Muscle layer of colon (tissue), 2 donors: ENCODE results near the gene CYP26B1.

ENCODE experiments used
- H3K27ac ChIP-seq: one replicate; pipeline ENCODE4 v1.7.0; 2013; ENCODE audit warnings: low read depth, mild to moderate bottlenecking, low read length, moderate library complexity
- H3K27me3 ChIP-seq, 2 donors: one replicate each; pipeline ENCODE4 v1.7.0; 2013; ENCODE audit warnings: low read length in 2 of 2, mild to moderate bottlenecking in 2 of 2; ENCODE audit not compliant: insufficient read depth in 2 of 2, control insufficient read depth in 1 of 2
- H3K36me3 ChIP-seq: one replicate; pipeline ENCODE4 v1.7.0; 2013; ENCODE audit warnings: mild to moderate bottlenecking, low read length; ENCODE audit not compliant: insufficient read depth
- H3K4me1 ChIP-seq: one replicate; pipeline ENCODE4 v1.7.0; 2013; ENCODE audit warnings: mild to moderate bottlenecking, low read length; ENCODE audit not compliant: insufficient read depth
- H3K4me3 ChIP-seq, 2 donors: one replicate each; pipeline ENCODE4 v1.7.0; 2013; ENCODE audit warnings: low read length in 2 of 2, low read depth in 1 of 2, mild to moderate bottlenecking in 1 of 2, moderate library complexity in 1 of 2
- H3K9ac ChIP-seq: one replicate; pipeline ENCODE4 v1.7.0; 2013; ENCODE audit warnings: low read length
- H3K9me3 ChIP-seq: one replicate; pipeline ENCODE4 v1.7.0; 2013; ENCODE audit warnings: mild to moderate bottlenecking, low read length
- donor health status: abdominal sarcoma.
- donor health status: Adenocarcinoma of cecum.

The CYP26B1 gene

DNA sequence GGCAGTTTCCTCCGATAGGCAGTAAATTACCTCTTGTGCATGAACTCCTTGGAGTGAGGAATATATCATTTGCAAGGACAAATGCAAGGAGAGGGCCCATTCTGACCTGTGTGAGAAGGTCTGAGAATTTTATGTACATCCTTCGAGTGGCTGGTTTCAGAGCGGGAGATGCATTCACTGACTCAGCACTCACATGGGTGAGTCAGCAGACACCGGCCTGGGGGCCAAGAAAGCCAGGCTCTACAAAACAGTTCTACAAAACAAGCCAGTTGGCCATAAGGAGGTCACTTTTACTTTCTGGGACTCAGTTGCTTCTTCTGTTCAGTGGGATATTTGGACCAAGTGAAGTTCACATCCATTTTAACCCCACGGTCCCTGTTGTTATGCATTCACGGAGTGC lies 35.3 kb downstream of the CYP26B1 start:
- Histone ChIP-seq H3K4me1 (no peaks in the 10 kb centered on the region), H3K27ac (no peak overlapping the region), H3K36me3 (no peaks in the 10 kb centered on the region)

DNA sequence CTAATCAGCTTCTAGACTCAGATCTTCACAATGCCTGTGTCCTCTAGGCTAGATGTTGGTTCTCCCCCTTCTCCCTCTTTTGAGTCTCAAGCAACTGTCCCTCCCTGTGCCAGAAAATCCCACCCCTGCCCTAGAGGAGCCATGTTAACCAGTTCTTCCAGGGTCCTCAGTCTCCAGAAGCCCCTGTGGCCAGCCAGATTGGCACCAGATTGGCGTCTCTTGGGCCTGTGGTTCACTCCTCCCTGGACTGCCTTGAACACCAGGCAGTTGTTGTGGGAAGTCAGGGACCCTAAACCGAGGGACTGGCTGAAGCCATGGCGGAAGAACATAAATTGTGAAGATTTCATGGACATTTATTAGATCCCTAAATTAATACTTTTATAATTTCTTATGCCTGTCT lies 36.6 kb downstream of the CYP26B1 start:
- Histone ChIP-seq H3K9ac (no peak overlapping the region), H3K36me3 (no peaks in the 10 kb centered on the region), H3K27ac (no peak overlapping the region), H3K9me3 (no peaks in the 10 kb centered on the region), H3K27me3 (no peaks in the 10 kb centered on the region), H3K4me3 (no peak overlapping the region), H3K4me1 (no peaks in the 10 kb centered on the region)

More for the DNA sequence above, 35.3 kb downstream of the CYP26B1 start:
- Histone ChIP-seq H3K27me3 (no peaks in the 10 kb centered on the region), H3K9ac (no peak overlapping the region), H3K4me3 (no peak overlapping the region), H3K9me3 (no peaks in the 10 kb centered on the region)

DNA sequence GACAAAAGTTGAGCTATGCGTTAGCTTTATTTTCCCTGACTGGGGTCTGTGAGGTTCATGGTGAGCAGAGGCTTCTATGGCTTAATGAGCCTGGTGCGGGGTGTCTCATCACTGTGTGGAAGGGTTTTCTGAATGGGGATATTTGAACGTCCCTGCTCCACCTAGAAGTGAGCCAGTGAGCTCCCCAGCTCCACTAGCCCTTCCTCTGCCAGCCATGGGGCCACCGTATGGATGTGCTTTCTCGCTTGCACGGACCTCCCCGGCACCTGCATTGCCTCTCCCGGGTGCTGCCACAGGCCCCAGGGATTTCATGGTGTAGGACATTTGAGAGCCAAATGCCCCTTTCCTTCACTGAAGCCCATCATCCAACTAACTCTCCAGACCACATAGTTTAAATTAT lies 37.8 kb downstream of the CYP26B1 start:
- H3K36me3 ChIP-seq: no peaks in the 10 kb centered on the region
- no peaks in the 10 kb centered on the region for H3K27me3 ChIP-seq
- H3K9me3 ChIP-seq: no peaks in the 10 kb centered on the region
- H3K4me1 ChIP-seq: no peaks in the 10 kb centered on the region
- H3K27ac ChIP-seq: no peak overlapping the region
- H3K4me3 ChIP-seq: no peak overlapping the region
- no peak overlapping the region for H3K9ac ChIP-seq

DNA sequence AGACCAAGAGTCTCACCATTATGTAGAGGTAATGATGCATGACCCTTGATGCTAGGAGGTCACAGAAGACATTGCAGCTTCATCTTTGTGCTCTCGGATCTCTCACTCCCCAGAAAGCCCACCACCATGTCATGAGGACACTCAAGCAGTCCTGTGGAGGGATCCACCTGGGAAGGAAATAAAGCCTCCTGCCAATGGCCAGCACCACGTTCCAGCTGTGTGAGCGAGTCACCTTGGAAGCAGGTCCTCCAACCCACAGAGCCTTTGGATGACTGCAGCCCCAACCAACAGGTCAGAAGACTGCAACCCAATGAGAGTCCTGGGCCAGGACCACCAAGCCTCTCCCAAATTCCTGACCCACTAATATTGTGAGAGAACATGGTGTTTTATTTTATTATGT lies 38.4 kb downstream of the CYP26B1 start:
- no peak overlapping the region for H3K27ac ChIP-seq
- H3K36me3 ChIP-seq: no peaks in the 10 kb centered on the region
- no peaks in the 10 kb centered on the region for H3K4me1 ChIP-seq
- no peak overlapping the region for H3K9ac ChIP-seq
- H3K9me3 ChIP-seq: no peaks in the 10 kb centered on the region
- no peak overlapping the region for H3K4me3 ChIP-seq
- H3K27me3 ChIP-seq: no peaks in the 10 kb centered on the region

DNA sequence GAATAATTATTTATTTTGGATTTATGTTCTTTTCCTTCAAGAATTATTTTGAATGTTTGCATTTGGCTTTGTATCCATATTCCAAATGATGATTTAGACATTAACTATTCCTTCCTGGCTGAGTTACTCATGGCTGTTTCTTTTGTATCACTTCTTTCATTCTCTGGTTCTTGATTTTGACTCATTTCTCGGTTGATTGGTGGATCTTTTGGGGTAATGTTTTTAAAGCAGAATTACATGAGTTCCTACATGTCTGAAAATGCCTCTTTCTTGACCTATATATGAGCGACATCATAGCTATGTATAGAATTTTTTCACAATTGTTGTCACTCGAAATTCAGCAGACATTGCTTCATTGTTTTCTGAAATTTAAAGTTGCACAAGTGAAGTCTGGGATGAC lies 39.5 kb downstream of the CYP26B1 start:
- H3K9ac ChIP-seq: no peak overlapping the region
- H3K36me3 ChIP-seq: no peaks in the 10 kb centered on the region
- H3K4me1 ChIP-seq: no peaks in the 10 kb centered on the region

DNA sequence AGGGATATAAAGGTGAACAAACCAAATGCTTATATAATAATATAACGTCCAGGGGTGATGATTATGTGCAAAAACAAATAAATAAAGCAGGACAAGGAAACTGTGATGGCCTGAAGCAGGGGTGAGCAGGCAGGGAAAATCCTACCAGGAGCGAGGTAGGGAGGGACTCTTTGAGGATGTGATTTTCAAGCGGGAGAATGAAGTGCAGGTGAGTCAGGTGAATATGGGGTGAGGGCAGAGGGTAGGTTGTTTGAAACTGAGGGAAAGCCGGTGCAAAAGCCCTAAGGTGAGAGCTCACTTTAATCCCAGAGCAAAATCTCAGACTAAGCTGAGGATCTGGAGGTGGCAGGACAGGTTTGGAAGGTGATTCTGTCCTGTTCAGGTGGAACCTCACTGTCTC lies 40.7 kb downstream of the CYP26B1 start:
- Histone ChIP-seq H3K4me3 (no peak overlapping the region), H3K9me3 (no peaks in the 10 kb centered on the region), H3K27me3 (no peaks in the 10 kb centered on the region), H3K4me1 (no peaks in the 10 kb centered on the region), H3K9ac (no peak overlapping the region), H3K36me3 (no peaks in the 10 kb centered on the region), H3K27ac (no peak overlapping the region)

More for the DNA sequence above, 39.5 kb downstream of the CYP26B1 start:
- Histone ChIP-seq H3K4me3 (no peak overlapping the region), H3K27ac (no peak overlapping the region), H3K27me3 (no peaks in the 10 kb centered on the region), H3K9me3 (no peaks in the 10 kb centered on the region)

DNA sequence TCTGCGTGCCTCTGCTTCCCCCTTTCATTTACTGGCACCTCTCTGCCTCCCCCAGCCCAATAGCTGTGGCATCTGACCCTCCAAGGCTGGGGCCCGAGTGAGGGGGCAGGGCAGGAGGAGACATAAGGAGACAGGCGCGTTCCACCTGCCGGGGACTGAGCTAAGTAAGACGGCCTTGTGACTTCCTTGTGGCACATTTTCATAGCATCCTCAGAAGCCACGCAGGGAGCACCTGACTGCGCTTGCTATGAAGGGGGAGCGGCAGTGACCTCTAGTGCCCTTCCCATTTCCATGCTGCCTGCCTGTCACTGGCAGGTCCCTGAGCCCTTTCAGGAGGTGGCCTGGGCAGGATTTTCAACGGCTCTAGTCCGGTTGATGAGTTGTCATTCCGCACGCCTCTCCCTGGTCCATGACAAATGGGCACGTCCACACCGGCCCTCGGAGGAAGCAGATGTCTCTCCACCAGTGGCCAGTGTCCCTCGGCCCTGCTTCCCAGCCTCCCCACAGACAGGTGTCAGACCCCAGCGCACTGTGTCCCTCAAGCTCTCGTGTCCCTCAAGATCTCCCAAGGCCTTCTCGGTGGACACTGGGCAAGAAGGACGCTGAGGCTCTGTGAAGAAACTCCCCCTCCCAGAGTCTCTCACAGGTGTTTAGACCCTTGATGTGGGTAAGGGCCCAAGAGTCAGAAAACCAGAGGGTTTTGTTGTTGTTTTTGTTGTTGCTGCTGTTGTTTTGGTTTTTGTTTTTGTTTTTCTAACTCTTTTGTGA lies 42.7 kb downstream of the CYP26B1 start:
- H3K27ac ChIP-seq: no peak overlapping the region
- no peaks in the 10 kb centered on the region for H3K4me1 ChIP-seq

DNA sequence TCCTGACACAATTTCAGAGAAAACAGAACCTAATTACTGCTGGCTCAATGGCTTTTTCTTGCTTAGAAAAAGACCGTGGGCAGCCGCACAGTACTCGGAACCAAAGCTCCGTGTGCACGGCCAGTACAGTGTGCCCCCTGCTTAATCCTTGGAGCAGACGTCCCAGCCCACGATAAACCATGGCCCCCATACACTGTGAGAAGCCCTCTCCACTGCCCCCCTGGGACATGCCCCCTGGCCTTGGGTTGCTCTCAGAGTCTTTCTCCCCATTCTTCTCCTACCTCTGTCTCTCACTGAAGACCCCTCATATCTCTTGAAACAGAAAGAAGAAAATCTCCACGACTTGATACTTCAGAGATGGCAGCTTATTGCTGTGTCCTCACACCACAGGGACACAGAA lies 44.0 kb downstream of the CYP26B1 start:
- H3K9me3 ChIP-seq: no peaks in the 10 kb centered on the region
- no peak overlapping the region for H3K27ac ChIP-seq
- no peaks in the 10 kb centered on the region for H3K36me3 ChIP-seq
- no peaks in the 10 kb centered on the region for H3K4me1 ChIP-seq
- H3K9ac ChIP-seq: no peak overlapping the region
- no peak overlapping the region for H3K4me3 ChIP-seq
- no peaks in the 10 kb centered on the region for H3K27me3 ChIP-seq

More for the DNA sequence above, 42.7 kb downstream of the CYP26B1 start:
- no peaks in the 10 kb centered on the region for H3K36me3 ChIP-seq
- H3K27me3 ChIP-seq: no peaks in the 10 kb centered on the region
- no peak overlapping the region for H3K4me3 ChIP-seq
- no peak overlapping the region for H3K9ac ChIP-seq
- no peaks in the 10 kb centered on the region for H3K9me3 ChIP-seq

DNA sequence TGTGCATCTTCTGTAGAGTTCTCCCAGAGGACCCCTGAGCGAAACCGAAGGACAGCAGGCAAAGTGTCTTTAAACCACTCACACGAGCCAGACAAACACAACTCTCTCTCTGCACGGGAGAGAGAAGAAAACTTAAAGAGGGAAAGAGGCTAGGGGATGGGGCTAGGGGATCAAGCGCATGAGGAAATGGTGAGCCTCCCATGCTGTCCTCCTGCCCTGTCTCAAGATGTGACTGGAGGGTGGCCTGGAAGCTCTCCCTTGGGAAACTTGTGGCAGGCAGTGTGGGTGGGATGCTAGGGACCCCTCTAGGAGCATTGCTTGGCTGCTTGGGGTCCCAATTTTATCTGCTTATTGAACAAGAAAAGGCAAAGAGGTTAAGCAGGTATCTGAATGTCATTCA lies 44.5 kb downstream of the CYP26B1 start:
- Histone ChIP-seq H3K4me3 (no peak overlapping the region), H3K36me3 (no peaks in the 10 kb centered on the region), H3K9ac (no peak overlapping the region), H3K27ac (no peak overlapping the region), H3K4me1 (no peaks in the 10 kb centered on the region), H3K27me3 (no peaks in the 10 kb centered on the region), H3K9me3 (no peaks in the 10 kb centered on the region)

DNA sequence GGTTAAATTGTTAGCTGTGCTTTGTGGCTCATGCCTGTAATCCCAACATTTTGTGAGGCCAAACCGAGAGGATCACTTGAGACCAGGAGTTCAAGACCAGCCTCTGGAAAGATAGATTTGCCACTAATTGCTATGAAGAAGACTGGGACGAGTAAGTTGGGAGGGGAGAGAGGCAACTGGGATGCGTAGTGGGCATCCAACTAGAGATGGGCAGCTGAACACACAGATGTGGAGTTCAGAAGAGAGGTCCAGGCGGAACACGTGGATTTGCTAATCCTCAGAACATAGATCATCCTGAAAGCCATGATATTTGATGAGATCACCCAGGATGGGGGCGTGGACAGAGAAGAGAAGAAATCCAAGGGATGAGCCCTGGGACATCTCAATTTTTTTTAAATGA lies 48.7 kb downstream of the CYP26B1 start:
- Histone ChIP-seq H3K36me3 (no peaks in the 10 kb centered on the region), H3K4me3 (no peak overlapping the region), H3K4me1 (no peaks in the 10 kb centered on the region), H3K9me3 (no peaks in the 10 kb centered on the region), H3K27me3 (no peaks in the 10 kb centered on the region), H3K9ac (no peak overlapping the region), H3K27ac (no peak overlapping the region)

DNA sequence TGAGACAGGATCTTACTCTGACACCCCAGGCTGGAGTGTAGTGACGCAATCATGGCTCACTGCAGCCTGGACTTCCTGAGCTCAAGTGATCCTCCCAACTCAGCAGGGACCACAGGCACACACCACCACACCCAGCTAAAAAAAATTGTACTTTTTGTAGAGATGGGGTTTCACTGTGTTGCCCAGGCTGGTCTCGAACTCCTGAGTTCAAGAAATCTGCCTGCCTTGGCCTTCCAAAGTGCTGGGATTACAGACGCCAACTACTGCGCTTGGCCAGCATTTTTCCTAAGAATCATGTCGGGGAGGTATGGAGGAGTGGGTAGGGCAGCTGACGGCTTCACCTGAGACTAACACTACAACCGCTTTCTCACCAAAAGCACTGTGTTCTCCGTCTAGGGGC lies 50.4 kb downstream of the CYP26B1 start:
- Histone ChIP-seq H3K27ac (no peak overlapping the region), H3K9ac (no peak overlapping the region), H3K27me3 (no peaks in the 10 kb centered on the region), H3K4me3 (no peak overlapping the region), H3K36me3 (no peaks in the 10 kb centered on the region), H3K9me3 (no peaks in the 10 kb centered on the region), H3K4me1 (no peaks in the 10 kb centered on the region)

DNA sequence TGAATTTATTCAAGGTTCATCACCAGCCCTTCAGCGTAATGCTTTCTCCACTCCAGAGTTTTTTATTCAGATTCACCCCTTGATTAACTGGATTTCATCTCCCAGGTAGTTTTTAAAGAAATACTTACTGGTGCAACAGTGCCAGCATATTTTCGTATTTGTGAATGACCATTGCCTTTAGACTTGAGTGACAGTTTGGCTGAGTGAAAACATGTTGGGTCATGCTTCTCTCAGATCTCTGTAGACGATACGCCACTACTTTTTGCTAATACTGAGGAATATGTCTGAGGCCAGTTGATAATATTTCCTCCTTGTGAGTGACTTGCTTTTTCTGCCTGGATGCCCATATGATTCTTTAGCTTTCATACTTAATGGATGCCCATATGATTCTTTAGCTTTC lies 51.5 kb downstream of the CYP26B1 start:
- Histone ChIP-seq H3K27me3 (no peaks in the 10 kb centered on the region), H3K9ac (no peak overlapping the region), H3K4me1 (no peaks in the 10 kb centered on the region), H3K27ac (no peak overlapping the region), H3K4me3 (no peak overlapping the region), H3K36me3 (no peaks in the 10 kb centered on the region), H3K9me3 (no peaks in the 10 kb centered on the region)
